ENCODE data around the gene FLYWCH1.

DNA sequence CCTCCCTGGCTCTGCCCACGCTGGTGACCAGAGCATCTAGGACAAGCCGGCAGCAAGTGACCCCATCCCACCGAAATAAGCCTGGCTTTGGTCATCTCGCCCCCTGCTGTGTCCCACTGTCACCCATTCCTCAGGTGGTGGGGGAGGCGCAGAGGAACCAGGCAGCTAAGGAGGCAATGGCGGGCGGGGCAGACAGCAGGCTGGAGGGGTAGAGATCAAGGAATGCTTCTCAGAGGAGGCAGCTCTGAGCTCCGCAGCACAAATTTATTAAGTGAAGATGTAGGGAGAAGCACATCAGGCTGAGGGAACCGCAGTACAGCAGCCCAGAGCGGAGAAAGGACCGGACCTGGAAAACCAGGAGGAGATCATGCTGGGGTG is 44.8 kb downstream of the FLYWCH1 start:
- TF ChIP-seq, protein P1, sequence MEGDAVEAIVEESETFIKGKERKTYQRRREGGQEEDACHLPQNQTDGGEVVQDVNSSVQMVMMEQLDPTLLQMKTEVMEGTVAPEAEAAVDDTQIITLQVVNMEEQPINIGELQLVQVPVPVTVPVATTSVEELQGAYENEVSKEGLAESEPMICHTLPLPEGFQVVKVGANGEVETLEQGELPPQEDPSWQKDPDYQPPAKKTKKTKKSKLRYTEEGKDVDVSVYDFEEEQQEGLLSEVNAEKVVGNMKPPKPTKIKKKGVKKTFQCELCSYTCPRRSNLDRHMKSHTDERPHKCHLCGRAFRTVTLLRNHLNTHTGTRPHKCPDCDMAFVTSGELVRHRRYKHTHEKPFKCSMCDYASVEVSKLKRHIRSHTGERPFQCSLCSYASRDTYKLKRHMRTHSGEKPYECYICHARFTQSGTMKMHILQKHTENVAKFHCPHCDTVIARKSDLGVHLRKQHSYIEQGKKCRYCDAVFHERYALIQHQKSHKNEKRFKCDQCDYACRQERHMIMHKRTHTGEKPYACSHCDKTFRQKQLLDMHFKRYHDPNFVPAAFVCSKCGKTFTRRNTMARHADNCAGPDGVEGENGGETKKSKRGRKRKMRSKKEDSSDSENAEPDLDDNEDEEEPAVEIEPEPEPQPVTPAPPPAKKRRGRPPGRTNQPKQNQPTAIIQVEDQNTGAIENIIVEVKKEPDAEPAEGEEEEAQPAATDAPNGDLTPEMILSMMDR (IDR thresholded peaks at IDR 0.05), result no peak
- TF ChIP-seq EP300 (IDR thresholded peaks at IDR 0.05), result no peak
- TF ChIP-seq POLR2A (IDR thresholded peaks at IDR 0.05), result no peak
- no peak for TF ChIP-seq POLR2AphosphoS5 (IDR thresholded peaks at IDR 0.05)
